HepG2 (cell line): ENCODE results near the gene TSSK1B. TPM values are rescaled to one million over a fixed set of nuclear protein-coding genes. Genes with fewer than 3 reads are reported as not detected.

Source experiments
- ATAC-seq: fragments of 200-7000 bp; cut with Tn5 transposase; 3 replicates; pipeline ENCODE4 v1.9.1; 2020; ENCODE audit warnings: mild to moderate bottlenecking, moderate library complexity
- BruUV-seq: library from RNA; stranded (reverse); fragments of 400-500 nt; replicated peaks from 2 replicates; lab custom pipeline; 2021; lab: Mats Ljungman, UMichigan
- CTCF ChIA-PET: fragments of 300-600 bp; formaldehyde crosslinking; extraction: SDS; loops from one replicate; lab custom pipeline; 2021; ENCODE audit warnings: low total read pairs, inconsistent platforms, low intra/inter-chr PET ratio; lab: Yijun Ruan, JAX
- POLR2A ChIA-PET: fragments of 350-600 bp; sonication (Branson Sonifier 250); formaldehyde crosslinking; loops from one replicate; lab custom pipeline; 2020; ENCODE audit warnings: antibody characterized with exemption, inconsistent platforms; lab: Yijun Ruan, JAX
- DNase-seq: peaks from one replicate; pipeline ENCODE4 v3.0.0-alpha.2; 2015; ENCODE audit warnings: low spot score
- FAIRE-seq: peaks from 3 replicates; lab custom pipeline; 2011; peaks lifted over from hg19 to GRCh38; lab: Jason Lieb, UNC
- H2AFZ ChIP-seq: one replicate; pipeline ENCODE4 v1.6.1; 2011; ENCODE audit warnings: low read length, inconsistent platforms
- H3K27ac ChIP-seq: fragments of 300-600 bp; 3 replicates; pipeline ENCODE4 v1.8.0; 2011; ENCODE audit warnings: mixed run types, mild to moderate bottlenecking, mixed read lengths, low read length, inconsistent platforms; ENCODE audit not compliant: insufficient read depth; ENCODE audit errors: extremely low read length
- H3K27me3 ChIP-seq, 2 experiments: fragments of 200-600 bp in 1 of 2; 2 replicates in 1 of 2; 3 replicates in 1 of 2; pipeline versions ENCODE4 v1.6.0 to v1.8.0; 2011; ENCODE audit warnings: low read length in 2 of 2, mild to moderate bottlenecking in 2 of 2, moderate library complexity in 2 of 2, inconsistent platforms in 1 of 2; ENCODE audit not compliant: insufficient read depth in 2 of 2, control insufficient read depth in 1 of 2
- H3K36me3 ChIP-seq, 2 experiments: fragments of 200-600 bp in 1 of 2; replicated peaks in 1 of 2; 2 replicates in 1 of 2; 3 replicates in 1 of 2; pipeline versions ENCODE4 v1.5.1 to v1.8.0; 2011; ENCODE audit warnings: low read length in 2 of 2, inconsistent platforms in 1 of 2; ENCODE audit not compliant: insufficient read depth in 2 of 2, control insufficient read depth in 1 of 2
- H3K4me1 ChIP-seq: 2 replicates; pipeline ENCODE4 v1.5.1; 2012; ENCODE audit warnings: low read length, inconsistent platforms; ENCODE audit not compliant: insufficient read depth
- H3K4me2 ChIP-seq: 2 replicates; pipeline ENCODE4 v1.6.0; 2011; ENCODE audit warnings: low read depth, low read length, inconsistent platforms
- H3K4me3 ChIP-seq, 3 experiments: fragments of 200-600 bp in 1 of 3; sonication (generic), shearing (Covaris generic) in 1 of 3; replicated peaks in 1 of 3; 2 replicates each; pipeline ENCODE4 v1.5.1; 2011 to 2016; ENCODE audit warnings: low read length in 3 of 3, inconsistent platforms in 2 of 3, low read depth in 2 of 3, mild to moderate bottlenecking in 2 of 3, control low read depth in 1 of 3, mixed read lengths in 1 of 3; ENCODE audit not compliant: insufficient read depth in 1 of 3
- H3K79me2 ChIP-seq: one replicate; pipeline ENCODE4 v1.6.1; 2011; ENCODE audit warnings: low read length, inconsistent platforms; ENCODE audit not compliant: insufficient read depth
- H3K9ac ChIP-seq: 2 replicates; pipeline ENCODE4 v1.6.0; 2011; ENCODE audit warnings: mild to moderate bottlenecking, low read depth, low read length, inconsistent platforms; ENCODE audit not compliant: insufficient read depth
- H3K9me3 ChIP-seq: 2 replicates; pipeline ENCODE4 v1.5.1; 2012; ENCODE audit warnings: mild to moderate bottlenecking, low read length
- H4K20me1 ChIP-seq: 2 replicates; pipeline ENCODE4 v1.6.0; 2011; ENCODE audit warnings: inconsistent platforms, mild to moderate bottlenecking, low read length, moderate library complexity; ENCODE audit not compliant: insufficient read depth
- ARNT2 ChIP-seq: sonication (generic); formaldehyde crosslinking; IDR thresholded peaks from 2 replicates; pipeline ENCODE4 v1.8.0; 2022; ENCODE audit warnings: mild to moderate bottlenecking, low read depth, missing genetic modification reagents, moderate library complexity
- IKZF5 ChIP-seq: IDR thresholded peaks from 2 replicates; pipeline ENCODE4 v1.6.1; 2018; ENCODE audit warnings: missing genetic modification reagents, mild to moderate bottlenecking, missing compliant biosample characterization
- MAFF ChIP-seq: IDR thresholded peaks from 2 replicates; pipeline ENCODE4 v1.6.1; 2011; ENCODE audit warnings: low read depth, low read length, improper control_type of control experiment
- MAFK ChIP-seq, 2 experiments: IDR thresholded peaks in 1 of 2; conservative IDR thresholded peaks in 1 of 2; 2 replicates each; pipeline ENCODE4 v1.6.1; 2011; ENCODE audit warnings: improper control_type of control experiment in 2 of 2, low read length in 2 of 2
- MAX ChIP-seq: IDR thresholded peaks from 2 replicates; pipeline ENCODE4 v1.6.1; 2012; ENCODE audit warnings: inconsistent platforms
- MNT ChIP-seq: fragments of 450-650 bp; IDR thresholded peaks from 2 replicates; pipeline ENCODE4 v1.6.1; 2016
- TCF12 ChIP-seq, 2 experiments: fragments of 450-650 bp in 1 of 2; sonication (generic) in 1 of 2; formaldehyde crosslinking in 1 of 2; IDR thresholded peaks; 2 replicates each; pipeline versions ENCODE4 v1.6.1 to v1.8.0; 2017 to 2022; ENCODE audit warnings: antibody characterized with exemption in 1 of 2, mild to moderate bottlenecking in 1 of 2, missing genetic modification reagents in 1 of 2, moderate library complexity in 1 of 2
- ZMYM2 ChIP-seq: sonication (generic); formaldehyde crosslinking; IDR thresholded peaks from 2 replicates; pipeline ENCODE4 v1.8.0; 2022; ENCODE audit warnings: mild to moderate bottlenecking, missing genetic modification reagents
- ZNF18 ChIP-seq: sonication (generic); formaldehyde crosslinking; IDR thresholded peaks from 2 replicates; pipeline ENCODE4 v1.8.0; 2022; ENCODE audit warnings: mild to moderate bottlenecking, missing genetic modification reagents; ENCODE audit not compliant: insufficient replicate concordance
- WGBS: methylation state at CpG from one replicate; pipeline ENCODE4 v1.1.6; 2017; ENCODE audit warnings: low lambda C conversion rate; 5-methylcytosine and 5-hydroxymethylcytosine counted together
- in situ Hi-C: cut with HindIII; loops from 2 replicates; pipeline ENCODE4 v1.10.0; 2017; ENCODE audit warnings: low pct_unique_long_range_greater_than_20kb; ENCODE audit not compliant: extremely low pct_ligation_motif_present
- intact Hi-C: fragments of 100-400 bp; cut with micrococcal nuclease; formaldehyde crosslinking; loops from one replicate; pipeline ENCODE4 v1.10.0; 2022; ENCODE audit not compliant: unreplicated experiment
- polyA plus RNA-seq, 8 experiments: library from polyadenylated mRNA; depleted of rRNA in 3 of 8; stranded (reverse) in 7 of 8; unstranded in 1 of 8; fragments of >200 nt; fragmentation: Illumina TruSeq in 4 of 8; extraction: Trizol in 4 of 8; gene quantifications; 2 replicates each; pipeline versions ENCODE4 v1.2.1 to v1.2.3, GENCODE V29; 2011 to 2016; ENCODE audit warnings: low read depth in 4 of 8, missing spikeins in 1 of 8, mixed read lengths in 1 of 8; ENCODE audit not compliant: insufficient read depth in 1 of 8
- total RNA-seq, 5 experiments: library from RNA; depleted of rRNA; stranded (reverse); fragments of >200 nt; fragmentation: Illumina TruSeq; extraction: Trizol; gene quantifications; 2 replicates each; pipeline ENCODE4 v1.2.3, GENCODE V29; 2016; ENCODE audit warnings: low read depth in 1 of 5

TSSK1B gene
- total and polyA plus RNA-seq, 2 of the 13 experiments (the other 11 are each of a cell fraction or from before 2014, with no cell fraction given), result not detected

- ChIA-PET CTCF (no interaction called here), POLR2A (no interaction called here)
- Histone ChIP-seq H3K27me3 (no peaks in the 10 kb centered on the region; a peak in 2 of 5 replicates), H3K4me1 (no peaks in the 10 kb centered on the region), H2AFZ (no peak overlapping the region), H3K9ac (no peak overlapping the region), H3K36me3 (no peaks in the 10 kb centered on the region), H3K27ac (no peak overlapping the region), H3K4me3 (no peak overlapping the region), H3K79me2 (no peaks in the 10 kb centered on the region), H4K20me1 (no peaks in the 10 kb centered on the region), H3K9me3 (no peaks in the 10 kb centered on the region), H3K4me2 (no peak overlapping the region)
- intact Hi-C loops, result no loop called here
- no peak for ATAC-seq
- no peak for DNase-seq
- in situ Hi-C loops, result no loop called here
- 61% methylated on average over 6 of the region's 6 CpGs for WGBS
- no peak for FAIRE-seq
- no TSS peak for BruUV-seq
- peak; percentile 15 to 40; a peak in 3 of 4 replicates for TF ChIP-seq MAFK (conservative IDR thresholded peaks at IDR 0.05 in 1 of 2, IDR thresholded peaks at IDR 0.05 in 1 of 2; ENCODE audit: low read length in 2 of 2)
- TF ChIP-seq MAFF, result peak; percentile 38; the same call in 1 of the 2 replicates
- TF ChIP-seq ZMYM2 (CRISPR knock-in tag), result no peak
Observed at GRCh38 chr5:113452941-113453340, 18.2 kb upstream of the TSSK1B start.

GRCh38 chr5:113451797-113452196 lies 17.0 kb upstream of the TSSK1B start:
- no CpG with 5 or more reads among the region's 2 CpGs for WGBS
- TF ChIP-seq ZNF18 (CRISPR knock-in tag) (no peak), ARNT2 (CRISPR knock-in tag) (no peak), MAX (no peak), IKZF5 (CRISPR knock-in tag) (no peak), TCF12 (IDR thresholded peaks at IDR 0.05) (no peak), TCF12 (CRISPR knock-in tag; IDR thresholded peaks at IDR 0.05) (no peak), MNT (no peak)

More at GRCh38 chr5:113451797-113452196, 17.0 kb upstream of the TSSK1B start:
- Histone ChIP-seq H3K9me3 (no peaks in the 10 kb centered on the region), H3K4me3 (no peak overlapping the region), H3K4me1 (no peaks in the 10 kb centered on the region), H3K4me2 (no peak overlapping the region), H3K27ac (no peak overlapping the region), H4K20me1 (no peaks in the 10 kb centered on the region), H2AFZ (no peak overlapping the region), H3K36me3 (no peaks in the 10 kb centered on the region), H3K27me3 (no peaks in the 10 kb centered on the region; a peak in 2 of 5 replicates), H3K79me2 (no peaks in the 10 kb centered on the region), H3K9ac (no peak overlapping the region)
- ChIA-PET POLR2A (no interaction called here), CTCF (no interaction called here)
- intact Hi-C loops, result no loop called here
- ATAC-seq (no peak), FAIRE-seq (no peak), DNase-seq (no peak)
- in situ Hi-C loops, result no loop called here
- BruUV-seq, result no TSS peak
